Stimulated activated CD8-positive, alpha-beta memory T cell treated with anti-CD3 and anti-CD28 coated beads, Interleukin-15, amount 100 ng/mL, for 4 hours (primary cell): ENCODE results near the gene CPA2.
"Not testable (repeated sequence)": the region's sequence is repeated elsewhere in the genome, so short reads cannot be mapped to it uniquely, and the experiment has no call there.

ENCODE experiments used
- DNase-seq, 2 donors: peaks; one replicate each; pipeline ENCODE4 v3.0.0-alpha.2; 2020; ENCODE audit warnings: low read depth in 2 of 2

Gene CPA2

DNA sequence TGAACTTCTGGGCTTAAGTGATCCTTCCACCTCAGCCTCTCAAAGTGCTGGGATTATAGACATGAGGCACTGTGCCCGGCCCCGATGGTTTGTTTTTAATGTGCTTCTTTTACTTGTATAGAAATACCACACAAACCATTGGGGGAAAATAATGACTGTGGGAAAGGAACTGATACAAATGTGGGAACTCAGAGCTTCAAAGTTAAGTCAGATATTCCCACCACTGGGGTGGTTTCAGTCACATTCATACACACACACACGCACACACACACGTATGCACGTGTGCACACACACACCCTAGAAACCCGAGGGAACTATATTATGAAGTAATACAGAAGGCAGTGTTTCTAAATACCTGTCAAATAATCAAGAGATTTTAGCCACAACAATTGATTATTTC, 43.3 kb downstream of the CPA2 start:
- no peak for DNase-seq

- no peak for DNase-seq
Measured at GRCh38 chr7:130314305-130314704, 47.6 kb downstream of the CPA2 start.

DNA sequence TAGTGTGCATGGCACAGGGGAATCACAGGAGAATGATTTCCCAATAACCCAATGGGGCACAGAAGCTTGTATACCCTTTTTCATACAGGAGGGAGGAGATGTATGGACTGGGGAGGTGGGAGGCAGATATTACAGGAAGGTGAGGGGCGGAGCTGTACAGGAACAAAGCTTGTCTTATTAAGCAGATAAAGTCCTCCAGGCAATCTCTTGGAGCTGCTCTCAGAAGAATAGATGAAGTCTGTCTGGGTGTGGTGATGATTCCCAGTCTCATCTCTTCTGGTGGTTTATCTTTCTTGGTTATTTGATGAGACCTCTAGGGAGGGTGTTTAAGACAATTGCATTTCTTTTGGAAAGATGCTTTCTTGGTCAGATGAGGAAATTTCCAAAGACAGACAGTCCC, 52.9 kb downstream of the CPA2 start:
- no peak for DNase-seq

DNA sequence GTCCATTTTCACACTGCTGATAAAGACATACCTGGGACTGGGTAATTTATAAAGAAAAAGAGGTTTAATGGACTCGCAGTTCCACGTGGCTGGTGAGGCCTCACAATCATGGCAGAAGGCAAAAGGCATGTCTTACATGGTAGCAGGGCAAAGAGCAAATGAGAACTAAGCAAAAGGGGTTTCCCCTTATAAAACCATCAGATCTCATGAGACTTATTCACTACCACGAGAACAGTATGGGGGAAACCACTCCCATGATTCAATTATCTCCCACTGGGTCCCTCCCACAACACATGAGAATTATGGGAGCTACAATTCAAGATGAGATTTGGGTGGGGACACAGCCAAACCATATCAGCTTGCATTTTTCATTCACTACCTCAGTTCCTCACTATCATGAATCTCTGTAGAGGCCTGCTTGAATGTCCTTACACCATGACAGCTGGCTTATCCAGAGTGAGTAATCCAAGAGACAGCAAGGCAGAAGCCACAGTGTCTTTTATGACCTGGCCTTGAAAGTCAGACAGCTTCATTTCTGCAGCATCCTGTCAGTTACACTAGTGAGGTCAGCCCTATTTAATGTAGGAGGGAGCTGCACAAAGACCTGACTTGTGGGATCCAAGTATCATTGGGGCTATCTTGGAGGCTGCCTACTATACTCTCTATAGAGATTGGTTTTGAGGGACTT, 55.0 kb downstream of the CPA2 start:
- not testable (repeated sequence) for DNase-seq

- no peak for DNase-seq
Measured at GRCh38 chr7:130322615-130323014, 56.0 kb downstream of the CPA2 start.

- DNase-seq, result no peak
Measured at GRCh38 chr7:130324306-130324943, 57.8 kb downstream of the CPA2 start.

- no peak for DNase-seq
Measured at GRCh38 chr7:130329681-130330080, 63.0 kb downstream of the CPA2 start.

- no peak for DNase-seq
Measured at GRCh38 chr7:130332259-130333053, 65.8 kb downstream of the CPA2 start.

- DNase-seq, result no peak
Measured at GRCh38 chr7:130333832-130334231, 67.2 kb downstream of the CPA2 start.

DNA sequence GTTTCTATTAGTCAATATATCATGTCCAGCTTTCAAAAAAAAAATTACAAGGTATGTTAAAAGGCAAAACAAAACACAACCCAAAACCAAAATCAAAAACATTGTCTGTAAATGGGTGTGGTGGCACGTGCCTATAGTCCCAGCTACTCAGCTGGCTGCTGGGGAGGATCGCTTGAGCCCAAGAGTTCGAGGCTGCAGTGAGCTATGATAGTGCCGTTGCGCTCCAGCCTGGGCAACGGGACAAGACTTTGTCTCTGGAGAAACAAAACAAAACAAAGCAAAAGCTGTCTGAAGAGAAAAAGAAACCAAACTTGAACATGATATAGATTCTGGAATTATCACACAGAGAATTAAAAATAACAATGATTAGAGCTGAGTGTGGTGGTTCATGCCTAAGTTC, 67.6 kb downstream of the CPA2 start:
- DNase-seq, result no peak

DNA sequence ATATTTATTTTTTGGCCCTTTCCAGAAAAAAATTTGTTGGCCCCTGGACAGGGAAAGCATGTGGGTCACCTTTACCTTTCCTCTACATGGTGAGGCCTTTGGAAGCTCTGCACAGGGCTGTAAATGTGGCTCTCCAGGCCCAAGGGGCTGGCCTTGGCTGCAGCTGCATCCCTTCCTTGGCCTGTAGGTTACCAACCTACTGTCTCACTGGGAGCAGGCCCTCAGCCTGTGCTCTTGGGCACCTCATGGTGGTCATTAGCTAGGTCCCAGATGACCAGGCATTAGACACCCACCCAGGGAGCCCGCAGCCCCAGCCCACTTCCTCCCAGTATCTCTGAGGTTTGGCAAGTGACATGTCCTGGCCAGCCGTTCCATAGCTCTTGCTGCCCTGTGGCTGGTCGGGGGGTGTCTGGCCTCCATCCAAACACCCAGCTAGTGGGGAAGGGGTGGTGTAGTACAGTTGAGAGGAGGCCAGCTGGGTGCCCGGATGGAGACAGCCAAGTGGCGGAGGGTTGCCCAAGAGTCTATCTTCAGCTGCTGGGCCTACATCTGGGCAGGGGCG, 70.8 kb downstream of the CPA2 start:
- no peak for DNase-seq

- no peak for DNase-seq
Measured at GRCh38 chr7:130338233-130338632, 71.6 kb downstream of the CPA2 start.
